Non-pigmented ciliary epithelial cell (primary cell): ENCODE measurements around the gene AKAP9.
A peak's percentile ranks its signal among the peaks of the same experiment; 100 is the strongest.
"Not testable (repeated sequence)": the region's sequence is repeated elsewhere in the genome, so short reads cannot be mapped to it uniquely, and the experiment has no call there.

ENCODE experiments used
- DNase-seq: peaks from one replicate; pipeline ENCODE4 v3.0.0-alpha.2; 2010; ENCODE audit warnings: low read depth

AKAP9 gene

DNA sequence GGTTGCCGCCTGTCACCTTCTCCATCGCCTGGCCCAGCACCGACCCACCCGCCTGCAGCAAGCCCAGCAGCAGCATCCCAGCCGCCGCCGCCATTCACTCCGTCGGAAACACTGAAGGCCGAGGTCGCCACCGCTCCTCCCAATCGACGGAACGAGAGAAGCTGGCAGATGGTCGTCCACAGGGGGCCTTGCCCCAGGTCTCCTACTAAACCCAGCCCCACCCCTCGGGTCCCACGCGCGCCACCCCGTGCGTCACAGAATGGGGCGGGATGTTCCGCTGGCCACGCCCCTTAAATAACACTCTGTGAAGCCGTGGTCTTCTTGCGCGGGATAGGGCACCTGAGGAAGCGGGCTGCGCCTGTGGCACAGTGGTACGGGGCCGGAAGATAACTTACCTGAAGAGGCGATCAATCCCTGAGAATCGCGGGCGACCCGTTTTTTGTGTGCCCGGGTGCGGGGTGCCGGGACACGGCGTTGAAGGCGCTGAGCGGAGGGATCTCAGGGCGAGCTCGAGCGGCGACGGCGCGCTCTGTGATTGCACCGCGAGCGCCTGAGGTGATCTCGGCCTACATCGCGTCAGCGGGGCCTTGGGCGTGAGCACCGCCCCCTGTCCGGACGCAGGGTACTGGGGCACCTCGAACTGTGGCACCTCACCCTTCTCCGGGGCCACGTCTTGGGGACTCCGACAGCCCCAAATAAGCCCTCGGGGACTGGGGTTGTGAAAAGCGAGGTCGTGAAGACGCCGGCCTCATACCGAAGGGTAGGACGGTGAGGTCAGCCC lies 193.8 kb downstream of the AKAP9 start, which contains the start of gene CYP51A1:
CYP51A1 (minus strand) TSS at position 207 of the 781 bp plus-strand sequence; CDS start at position 94, 113 bp downstream.
- peak; percentile 63 for DNase-seq

DNA sequence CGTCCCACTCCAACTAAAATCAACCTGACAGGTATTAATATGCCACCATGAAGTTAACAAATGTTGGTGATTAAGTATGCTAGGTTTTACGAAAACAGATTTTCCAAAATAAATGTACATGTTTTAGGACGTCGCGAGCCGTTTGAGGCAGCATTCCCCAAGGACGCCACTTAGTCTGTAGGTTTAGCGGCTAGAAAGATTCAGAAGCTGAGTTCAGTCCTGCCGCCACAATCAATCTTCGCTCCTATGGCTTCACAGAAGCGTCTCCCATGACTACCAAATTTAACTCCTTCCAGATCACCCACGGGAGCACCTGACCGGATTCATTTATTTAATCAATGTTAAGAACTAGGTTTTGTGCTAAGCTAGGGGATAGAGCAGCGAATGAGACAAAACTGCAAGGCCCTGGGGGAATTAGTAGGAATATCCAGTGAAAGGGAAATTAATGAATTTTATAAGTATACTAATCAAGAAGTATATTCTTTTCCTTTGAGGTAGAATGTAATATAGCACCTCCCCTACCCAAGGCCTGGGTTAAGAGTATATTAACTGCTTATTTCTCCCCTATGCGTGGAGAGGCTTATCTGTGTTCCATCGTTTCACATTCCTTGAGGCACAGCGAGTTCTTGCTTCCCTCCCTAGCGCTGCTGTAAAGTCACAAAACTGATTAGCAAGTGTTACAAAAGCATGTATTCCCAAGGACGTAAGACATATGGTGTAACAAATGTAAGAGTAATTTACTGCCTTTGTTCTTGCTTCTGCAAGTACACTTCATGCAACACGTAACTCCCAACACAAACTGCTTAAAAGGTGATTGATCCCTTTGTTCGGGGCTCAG lies 194.6 kb downstream of the AKAP9 start:
- no peak for DNase-seq

DNA sequence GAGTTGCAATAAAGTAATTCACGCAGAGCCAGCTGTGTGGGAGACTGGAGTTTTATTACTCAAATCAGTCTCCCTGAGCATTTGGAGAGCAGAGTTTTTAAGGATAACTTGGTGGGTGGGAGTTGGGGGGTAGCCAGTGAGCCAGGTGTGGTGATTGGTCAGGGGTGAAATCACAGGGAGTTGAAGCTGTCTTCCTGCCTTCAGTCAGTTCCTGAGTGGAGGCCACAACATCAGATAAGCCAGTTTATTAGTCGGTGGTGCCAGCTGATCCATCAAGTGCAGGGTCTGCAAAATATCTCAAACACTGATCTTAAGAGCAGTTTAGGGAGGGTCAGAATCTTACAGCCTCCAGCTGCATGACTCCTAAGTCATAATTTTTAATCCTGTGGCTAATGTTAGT lies 196.9 kb downstream of the AKAP9 start:
- no peak for DNase-seq

DNA sequence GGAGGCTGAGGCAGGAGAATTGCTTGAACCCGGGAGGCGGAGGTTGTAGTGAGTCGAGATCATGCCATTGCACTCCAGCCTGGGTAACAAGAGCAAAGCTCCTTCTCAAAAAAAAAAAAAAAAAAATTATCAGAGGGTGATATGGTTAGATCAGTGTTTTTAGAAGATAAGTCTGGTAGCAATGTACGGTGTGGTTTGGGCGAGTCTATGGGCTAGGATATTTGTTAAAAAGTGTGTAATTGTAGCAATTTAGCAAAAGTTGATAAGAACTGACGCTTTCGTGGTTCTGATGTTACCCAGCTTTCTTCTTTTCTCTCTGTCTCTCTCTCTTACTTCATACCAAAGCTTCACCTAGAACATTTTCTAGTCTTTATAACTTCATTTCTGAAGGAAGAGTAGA lies 200.5 kb downstream of the AKAP9 start:
- no peak for DNase-seq

DNA sequence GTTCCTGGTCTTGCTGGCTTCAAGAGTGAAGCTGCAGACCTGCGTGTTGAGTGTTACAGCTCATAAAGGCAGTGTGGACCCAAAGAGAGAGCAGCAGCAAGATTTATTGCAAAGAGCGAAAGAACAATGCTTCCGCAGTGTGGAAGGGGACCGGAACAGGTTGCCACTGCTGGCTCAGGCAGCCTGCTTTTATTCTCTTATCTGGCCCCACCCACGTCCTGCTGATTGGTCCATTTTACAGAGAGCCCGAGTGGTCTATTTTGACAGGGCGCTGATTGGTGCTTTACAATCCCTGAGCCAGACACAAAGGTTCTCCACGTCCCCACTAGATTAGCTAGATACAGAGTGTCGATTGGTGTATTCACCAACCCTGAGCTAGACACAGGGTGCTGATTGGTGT lies 202.1 kb downstream of the AKAP9 start:
- DNase-seq = not testable (repeated sequence)

DNA sequence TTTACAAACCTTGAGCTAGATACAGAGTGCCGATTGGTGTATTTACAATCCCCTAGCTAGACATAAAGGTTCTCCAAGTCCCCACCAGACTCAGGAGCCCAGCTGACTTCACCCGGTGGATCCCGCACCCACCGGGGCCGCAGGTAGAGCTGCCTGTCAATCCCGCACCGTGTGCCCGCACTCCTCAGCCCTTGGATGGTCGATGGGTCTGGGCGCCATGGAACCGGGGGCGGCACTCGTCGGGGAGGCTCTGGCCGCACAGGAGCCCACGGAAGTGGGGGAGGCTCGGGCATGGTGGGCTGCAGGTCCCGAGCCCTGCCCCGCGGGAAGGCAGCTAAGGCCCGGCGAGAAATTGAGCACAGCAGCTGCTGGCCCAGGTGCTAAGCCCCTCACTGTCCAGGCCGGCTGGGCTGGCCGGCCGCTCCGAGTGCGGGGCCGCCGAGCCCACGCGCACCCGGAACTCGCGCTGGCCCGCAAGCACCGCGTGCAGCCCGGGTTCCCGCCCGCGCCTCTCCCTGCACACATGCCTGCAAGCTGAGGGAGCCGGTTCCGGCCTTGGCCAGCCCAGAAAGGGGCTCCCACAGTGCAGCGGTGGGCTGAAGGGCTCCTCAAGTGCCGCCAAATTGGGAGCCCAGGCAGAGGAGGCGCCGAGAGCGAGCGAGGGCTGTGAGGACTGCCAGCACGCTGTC lies 202.7 kb downstream of the AKAP9 start:
- not testable (repeated sequence) for DNase-seq

DNA sequence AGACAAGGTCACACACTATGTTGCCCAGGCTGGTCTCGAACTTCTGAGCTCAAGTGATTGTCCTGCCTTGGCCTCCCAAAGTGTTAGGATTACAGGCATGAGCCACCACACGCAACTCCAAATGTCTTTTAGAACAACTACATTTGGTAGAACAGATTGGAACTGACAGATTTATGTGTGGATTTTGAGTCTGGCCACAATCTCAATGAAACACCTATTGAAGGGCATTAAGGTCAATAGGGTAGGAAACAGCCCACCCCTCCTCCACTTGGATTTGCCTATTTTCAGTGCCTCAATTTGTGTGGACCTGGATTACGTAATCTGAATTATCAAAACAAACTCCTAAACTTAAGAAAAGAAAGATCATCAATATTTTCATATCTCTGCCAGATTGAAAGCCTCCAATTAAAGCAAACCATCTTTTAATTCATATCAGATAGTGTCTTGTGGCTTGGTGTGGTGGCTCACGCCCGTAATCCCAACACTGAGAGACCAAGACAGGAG lies 209.1 kb downstream of the AKAP9 start:
- DNase-seq = no peak

DNA sequence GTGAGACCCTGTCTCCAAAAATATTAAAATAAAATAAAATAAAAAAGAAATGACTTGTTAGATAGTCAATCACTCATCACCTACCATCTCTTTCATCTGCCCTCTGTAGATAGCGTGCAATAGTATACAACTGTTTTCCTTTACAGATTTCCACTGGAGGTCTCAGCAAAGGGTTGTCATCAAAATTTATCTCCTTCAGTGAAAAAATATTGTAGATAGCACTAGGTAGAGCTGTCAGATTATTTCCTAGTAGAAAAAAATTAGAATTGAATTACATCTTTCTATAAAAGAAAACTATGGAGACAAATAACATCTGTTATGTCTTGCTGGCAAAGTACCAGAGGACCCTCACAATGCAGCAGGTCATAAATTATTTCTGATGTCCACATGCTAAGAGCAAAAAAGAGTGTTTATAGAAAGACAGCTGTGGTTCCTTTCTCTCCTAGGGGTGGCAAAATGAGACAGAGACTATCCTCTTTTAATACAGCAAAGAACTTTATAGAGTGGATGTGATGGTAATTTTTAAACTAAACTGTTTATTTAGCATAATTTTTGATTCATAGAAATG lies 209.9 kb downstream of the AKAP9 start:
- no peak for DNase-seq

DNA sequence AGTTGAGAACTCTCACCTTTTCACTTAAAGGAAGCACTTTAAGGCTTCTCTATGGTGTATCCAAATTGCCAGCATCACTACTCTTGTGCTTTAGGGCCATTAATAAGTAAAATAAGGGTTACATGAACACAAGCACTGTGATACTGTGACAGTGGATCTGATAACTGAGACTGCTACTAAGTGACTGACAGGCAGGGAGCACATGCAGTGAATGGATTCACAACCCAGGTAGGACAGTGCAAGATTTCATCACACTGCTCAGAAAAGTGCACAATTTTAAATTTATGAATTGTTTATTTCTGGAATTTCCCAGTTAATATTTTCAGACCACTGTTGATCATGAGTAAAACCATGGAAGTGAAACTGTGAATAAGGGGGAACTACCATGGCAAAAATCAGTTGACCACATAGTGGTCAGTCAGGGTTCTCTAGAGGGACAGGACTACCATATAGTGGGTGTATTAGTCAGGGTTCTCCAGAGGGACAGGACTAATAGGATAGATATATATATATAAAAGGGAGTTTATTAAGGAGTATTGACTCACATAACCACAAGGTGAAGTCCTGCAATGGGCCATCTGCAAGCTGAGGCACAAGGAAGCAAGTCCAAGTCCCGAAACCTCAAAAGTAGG lies 214.6 kb downstream of the AKAP9 start:
- no peak for DNase-seq

DNA sequence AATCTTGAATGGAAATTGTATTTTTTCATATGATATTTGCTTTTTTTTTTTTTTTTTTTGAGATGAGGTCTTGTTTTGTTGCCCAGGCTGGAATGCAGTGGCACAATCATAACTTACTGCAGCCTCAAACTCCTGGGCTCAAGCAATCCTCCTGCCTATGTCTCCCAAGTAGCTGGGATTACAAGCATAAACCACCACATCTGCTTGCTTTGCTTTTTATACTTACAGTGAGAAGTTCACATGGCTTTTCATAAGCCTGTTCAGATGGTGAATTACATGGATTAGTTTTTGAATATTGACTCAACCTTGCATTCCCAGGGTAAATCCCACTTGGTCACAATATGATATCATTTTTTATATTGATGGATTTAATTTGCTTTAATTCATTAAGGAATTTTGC lies 216.3 kb downstream of the AKAP9 start:
- DNase-seq = no peak

DNA sequence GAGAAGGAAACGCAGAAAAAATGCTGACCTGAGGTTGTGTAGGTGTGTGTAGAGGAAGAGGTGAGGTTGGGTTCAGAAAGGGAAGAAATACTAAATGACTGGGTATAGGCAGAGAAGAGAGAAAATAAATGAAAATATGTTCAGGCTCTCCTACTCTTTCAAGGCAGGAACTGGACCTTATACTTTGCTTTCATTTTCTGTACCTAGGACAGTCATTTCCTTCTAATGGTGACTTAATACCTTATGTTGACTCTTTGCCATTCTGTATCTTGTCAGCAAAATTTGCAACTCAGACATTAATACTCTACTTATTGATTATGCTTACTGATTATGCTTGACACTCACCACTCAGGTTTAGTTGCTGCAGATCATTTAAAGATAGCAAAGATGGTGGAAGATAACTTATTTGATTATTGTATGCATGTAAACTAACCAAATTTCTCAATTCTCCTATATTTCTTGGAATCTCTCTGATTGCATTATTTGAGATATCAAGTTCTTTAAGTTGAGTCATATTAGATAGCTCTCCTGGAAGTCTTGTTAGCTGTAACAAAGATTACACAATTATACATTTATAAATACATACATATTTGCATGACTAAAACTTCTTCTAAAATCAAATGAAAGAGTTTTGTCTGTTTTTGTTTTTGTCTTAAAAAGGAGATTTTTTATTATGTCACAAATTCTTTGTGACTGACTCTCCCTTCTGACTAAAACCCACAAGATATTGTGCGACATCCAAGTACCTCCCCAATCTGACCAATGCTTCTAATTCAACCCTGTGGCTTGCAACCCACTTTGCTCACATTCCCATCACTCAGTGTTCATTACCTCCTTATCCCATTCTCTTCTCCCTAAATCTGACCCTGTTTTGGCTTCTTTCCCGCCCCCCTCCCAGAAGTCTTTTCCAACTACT lies 218.3 kb downstream of the AKAP9 start:
- peak; percentile 65 for DNase-seq
